H1 (cell line): ENCODE measurements around the gene ZNF175. TPM values are rescaled to one million over a fixed set of nuclear protein-coding genes. Genes with fewer than 3 reads are reported as not detected.

Source experiments
- CTCF ChIA-PET: fragments of 300-600 bp; sonication (Branson Sonifier 250); formaldehyde crosslinking; loops from one replicate; lab custom pipeline; 2021; ENCODE audit not compliant: partially characterized antibody; lab: Charles Lee
- POLR2A ChIA-PET: fragments of 300-600 bp; sonication (Branson Sonifier 250); formaldehyde crosslinking; loops from one replicate; lab custom pipeline; 2021; ENCODE audit warnings: inconsistent platforms; ENCODE audit not compliant: partially characterized antibody; lab: Charles Lee
- DNase-seq, 2 experiments: peaks; one replicate each; pipeline versions ENCODE4 v3.0.0 to v3.0.0-alpha.2; 2010 to 2022; ENCODE audit warnings: low spot score in 2 of 2, low read depth in 1 of 2, mixed read lengths in 1 of 2
- FAIRE-seq: peaks from 2 replicates; lab custom pipeline; 2011; peaks lifted over from hg19 to GRCh38; lab: Jason Lieb, UNC
- H2AFZ ChIP-seq: 2 replicates; pipeline ENCODE4 v1.8.1; 2012; ENCODE audit warnings: low read length, inconsistent platforms
- H2AK5ac ChIP-seq: 2 replicates; pipeline ENCODE4 v1.6.1; 2013; ENCODE audit warnings: low read depth, low read length
- H2BK120ac ChIP-seq: replicated peaks from 2 replicates; pipeline ENCODE3; 2013; ENCODE audit warnings: low read depth, low read length, inconsistent platforms
- H2BK12ac ChIP-seq: 2 replicates; pipeline ENCODE4 v1.6.1; 2013; ENCODE audit warnings: low read depth, low read length
- H2BK15ac ChIP-seq: 2 replicates; pipeline ENCODE4 v1.6.1; 2013; ENCODE audit warnings: low read length
- H2BK20ac ChIP-seq: 2 replicates; pipeline ENCODE4 v1.6.1; 2013; ENCODE audit warnings: low read length
- H2BK5ac ChIP-seq: 2 replicates; pipeline ENCODE4 v1.6.1; 2013; ENCODE audit warnings: low read depth, low read length
- H3K14ac ChIP-seq: 2 replicates; pipeline ENCODE4 v1.6.1; 2013; ENCODE audit warnings: inconsistent platforms; ENCODE audit not compliant: insufficient read length
- H3K18ac ChIP-seq: 2 replicates; pipeline ENCODE4 v1.6.1; 2013; ENCODE audit warnings: low read length; ENCODE audit errors: extremely low read depth
- H3K23ac ChIP-seq: 2 replicates; pipeline ENCODE4 v1.6.1; 2013; ENCODE audit warnings: inconsistent platforms; ENCODE audit not compliant: insufficient read length
- H3K23me2 ChIP-seq: 2 replicates; pipeline ENCODE4 v1.6.1; 2013; ENCODE audit warnings: low read depth, low read length
- H3K27ac ChIP-seq: 2 replicates; pipeline ENCODE4 v1.6.1; 2011; ENCODE audit warnings: low read depth, low read length, inconsistent platforms
- H3K27me3 ChIP-seq, 4 experiments: replicated peaks in 1 of 4; 1 replicate in 1 of 4; 2 replicates in 3 of 4; pipeline versions ENCODE4 v1.6.1 to v1.8.1; 2011 to 2013; ENCODE audit warnings: low read length in 3 of 4, mild to moderate bottlenecking in 3 of 4, inconsistent platforms in 2 of 4, mixed read lengths in 2 of 4, moderate library complexity in 1 of 4; ENCODE audit not compliant: control insufficient read depth in 3 of 4, insufficient read depth in 3 of 4; ENCODE audit errors: extremely low read depth in 1 of 4
- H3K36me3 ChIP-seq, 4 experiments: 2 replicates each; pipeline versions ENCODE4 v1.6.1 to v1.8.1; 2011 to 2013; ENCODE audit warnings: mild to moderate bottlenecking in 4 of 4, low read length in 3 of 4, moderate library complexity in 2 of 4, control low read depth in 1 of 4, inconsistent platforms in 1 of 4; ENCODE audit not compliant: insufficient read depth in 4 of 4, control insufficient read depth in 2 of 4
- H3K4ac ChIP-seq: replicated peaks from 2 replicates; pipeline ENCODE3; 2013; ENCODE audit warnings: low read length, low read depth, mixed read lengths, inconsistent platforms; ENCODE audit not compliant: insufficient read length
- H3K4me1 ChIP-seq, 4 experiments: replicated peaks in 1 of 4; 1 replicate in 1 of 4; 2 replicates in 3 of 4; pipeline versions ENCODE4 v1.6.1 to v1.8.1; 2011 to 2013; ENCODE audit warnings: low read length in 3 of 4, inconsistent platforms in 2 of 4, mixed read lengths in 1 of 4; ENCODE audit not compliant: insufficient read depth in 4 of 4, control insufficient read depth in 3 of 4
- H3K4me2 ChIP-seq, 2 experiments: 2 replicates each; pipeline versions ENCODE4 v1.6.1 to v1.8.1; 2011 to 2013; ENCODE audit warnings: low read depth in 2 of 2, low read length in 2 of 2, control low read depth in 1 of 2, inconsistent platforms in 1 of 2, mild to moderate bottlenecking in 1 of 2; ENCODE audit not compliant: insufficient read depth in 1 of 2
- H3K4me3 ChIP-seq, 4 experiments: fragments of 200-600, 300-600 bp in 1 of 4; sonication (generic), shearing (Covaris generic), sonication (Bioruptor Twin) in 1 of 4; 2 replicates each; pipeline versions ENCODE4 v1.5.1 to v1.8.1; 2011 to 2016; ENCODE audit warnings: low read length in 4 of 4, low read depth in 3 of 4, control low read depth in 2 of 4, inconsistent platforms in 2 of 4, mild to moderate bottlenecking in 2 of 4, mixed read lengths in 1 of 4, moderate library complexity in 1 of 4; ENCODE audit not compliant: insufficient read depth in 2 of 4; ENCODE audit errors: extremely low read depth in 1 of 4
- H3K56ac ChIP-seq: replicated peaks from 2 replicates; pipeline ENCODE3; 2013; ENCODE audit warnings: low read depth, mild to moderate bottlenecking, mixed read lengths, low read length, inconsistent platforms; ENCODE audit not compliant: insufficient read length
- H3K79me1 ChIP-seq: 2 replicates; pipeline ENCODE4 v1.6.1; 2013; ENCODE audit warnings: low read depth, low read length, control low read depth
- H3K79me2 ChIP-seq, 2 experiments: 2 replicates each; pipeline versions ENCODE4 v1.6.1 to v1.8.1; 2012 to 2013; ENCODE audit warnings: low read length in 2 of 2, mild to moderate bottlenecking in 2 of 2, inconsistent platforms in 1 of 2; ENCODE audit not compliant: insufficient read depth in 2 of 2, control insufficient read depth in 1 of 2
- H3K9ac ChIP-seq, 4 experiments: replicated peaks in 1 of 4; 1 replicate in 1 of 4; 2 replicates in 3 of 4; pipeline versions ENCODE4 v1.6.1 to v1.8.1; 2011 to 2013; ENCODE audit warnings: low read depth in 3 of 4, low read length in 3 of 4, control low read depth in 2 of 4, mild to moderate bottlenecking in 2 of 4, moderate library complexity in 2 of 4, inconsistent platforms in 1 of 4; ENCODE audit errors: extremely low read depth in 1 of 4
- H3K9me3 ChIP-seq, 2 experiments: 2 replicates each; pipeline versions ENCODE4 v1.6.1 to v1.8.1; 2012 to 2013; ENCODE audit warnings: mild to moderate bottlenecking in 2 of 2, moderate library complexity in 2 of 2, control low read depth in 1 of 2, inconsistent platforms in 1 of 2, low read depth in 1 of 2, low read length in 1 of 2, mixed read lengths in 1 of 2; ENCODE audit not compliant: insufficient read depth in 2 of 2
- H4K20me1 ChIP-seq, 2 experiments: replicated peaks in 1 of 2; 2 replicates each; pipeline versions ENCODE3 to v1.8.1; 2011 to 2013; ENCODE audit warnings: inconsistent platforms in 2 of 2, low read length in 2 of 2, mild to moderate bottlenecking in 1 of 2; ENCODE audit not compliant: insufficient read depth in 2 of 2, control insufficient read depth in 1 of 2
- H4K5ac ChIP-seq: 2 replicates; pipeline ENCODE4 v1.6.1; 2013; ENCODE audit warnings: low read length, low read depth, mixed read lengths, inconsistent platforms; ENCODE audit not compliant: insufficient read length
- H4K8ac ChIP-seq: 2 replicates; pipeline ENCODE4 v1.8.0; 2013; ENCODE audit warnings: mild to moderate bottlenecking, moderate library complexity, low read length, inconsistent platforms; ENCODE audit not compliant: insufficient read depth; ENCODE audit errors: extremely low read depth
- H4K91ac ChIP-seq: replicated peaks from 2 replicates; pipeline ENCODE3; 2013; ENCODE audit warnings: low read length, mixed read lengths, inconsistent platforms; ENCODE audit not compliant: insufficient read length
- ATF2 ChIP-seq: IDR thresholded peaks from 2 replicates; pipeline ENCODE4 v1.6.1; 2012; ENCODE audit warnings: low read length, inconsistent platforms
- CEBPB ChIP-seq: IDR thresholded peaks from 2 replicates; pipeline ENCODE4 v1.6.1; 2012; ENCODE audit warnings: low read depth, low read length
- HDAC2 ChIP-seq, 2 experiments: fragments of 300-600 bp in 1 of 2; sonication (generic) in 1 of 2; IDR thresholded peaks; 2 replicates each; pipeline ENCODE4 v1.6.1; 2011 to 2012; ENCODE audit warnings: low read depth in 2 of 2, low read length in 2 of 2, mild to moderate bottlenecking in 2 of 2, moderate library complexity in 2 of 2, borderline replicate concordance in 1 of 2, inconsistent platforms in 1 of 2
- KDM4A ChIP-seq: IDR thresholded peaks from one replicate; pipeline ENCODE4 v1.7.1; 2012; ENCODE audit warnings: low read depth, mild to moderate bottlenecking, moderate library complexity, low read length, inconsistent platforms; ENCODE audit not compliant: severe bottlenecking
- POLR2AphosphoS5 ChIP-seq: IDR thresholded peaks from 2 replicates; pipeline ENCODE4 v1.6.1; 2011; ENCODE audit warnings: low read depth, low read length
- RAD21 ChIP-seq, 2 experiments: IDR thresholded peaks in 1 of 2; conservative IDR thresholded peaks in 1 of 2; 2 replicates each; pipeline ENCODE4 v1.6.1; 2011; ENCODE audit warnings: low read depth in 2 of 2, low read length in 2 of 2, improper control_type of control experiment in 1 of 2, inconsistent platforms in 1 of 2, mild to moderate bottlenecking in 1 of 2, moderate library complexity in 1 of 2
- YY1 ChIP-seq: IDR thresholded peaks from 2 replicates; pipeline ENCODE4 v1.6.1; 2011; ENCODE audit warnings: low read depth, mild to moderate bottlenecking, low read length
- WGBS, 2 experiments: shearing (Covaris generic) in 1 of 2; methylation state at CpG; one replicate each; pipeline versions ENCODE4 v1.1.6 to v1.1.7; 2013 to 2015; ENCODE audit warnings: low lambda C conversion rate in 2 of 2, mixed read lengths in 2 of 2, inconsistent platforms in 1 of 2, low coverage in 1 of 2, missing lambda C conversion rate in 1 of 2; ENCODE audit not compliant: insufficient replicate concordance in 2 of 2, insufficient coverage in 1 of 2, insufficient read length in 1 of 2; ENCODE audit errors: extremely low coverage in 1 of 2, missing lambda C conversion rate in 1 of 2; 5-methylcytosine and 5-hydroxymethylcytosine counted together
- polyA plus RNA-seq, 7 experiments: library from polyadenylated mRNA; depleted of rRNA in 3 of 7; stranded (reverse) in 5 of 7; unstranded in 2 of 7; fragments of >200 nt in 5 of 7; fragments of 200-250 nt in 2 of 7; gene quantifications; 1 replicate in 5 of 7; 2 replicates in 1 of 7; 4 replicates in 1 of 7; pipeline versions ENCODE4 v1.2.1 to v1.2.3, GENCODE V29; 2011 to 2013; ENCODE audit warnings: missing spikeins in 2 of 7, mixed read lengths in 2 of 7
- total RNA-seq: library from RNA; stranded (reverse); fragmentation: NEBNext Ultra II Directional; extraction: Animal tissue kit (Norgen Biotek cat#: 25700); gene quantifications from 2 replicates; pipeline ENCODE4 v1.2.1, GENCODE V29; 2021

Gene ZNF175
- total and polyA plus RNA-seq, 2 of the 8 experiments (the other 6 are each of a cell fraction or from before 2014, with no cell fraction given): 1.7 to 11.1 TPM

GRCh38 chr19:51621178-51621577 lies 50.1 kb downstream of the ZNF175 start:
- Histone ChIP-seq H3K4ac (no peak overlapping the region), H3K18ac (no peak overlapping the region)
- 79% methylated on average over 2 of the region's 2 CpGs; no CpG with 5 or more reads in 1 of the 2 experiments for WGBS, 2 experiments
- no peak for TF ChIP-seq POLR2AphosphoS5
- TF ChIP-seq RAD21 (IDR thresholded peaks at IDR 0.05 in 1 of 2, conservative IDR thresholded peaks at IDR 0.05 in 1 of 2; ENCODE audit: low read depth in 2 of 2, low read length in 2 of 2): no peak
- no peak for TF ChIP-seq YY1
- TF ChIP-seq KDM4A: no peak
- no peak for TF ChIP-seq ATF2
- TF ChIP-seq HDAC2 (IDR thresholded peaks at IDR 0.05; ENCODE audit: borderline replicate concordance in 1 of 2, low read depth in 2 of 2, low read length in 2 of 2): no peak
- no peak for TF ChIP-seq CEBPB

More at GRCh38 chr19:51621178-51621577, 50.1 kb downstream of the ZNF175 start:
- no peaks in the 10 kb centered on the region for H3K4me1 ChIP-seq
- POLR2A ChIA-PET: no interaction called here
- no peak overlapping the region for H3K56ac ChIP-seq
- H3K79me1 ChIP-seq: no peaks in the 10 kb centered on the region
- FAIRE-seq (no peak), DNase-seq (no peak)
- no peak overlapping the region for H2BK120ac ChIP-seq
- H3K9ac ChIP-seq: no peak overlapping the region
- H4K20me1 ChIP-seq: no peaks in the 10 kb centered on the region
- H3K23me2 ChIP-seq: no peaks in the 10 kb centered on the region
- no peaks in the 10 kb centered on the region for H3K36me3 ChIP-seq
- no peak overlapping the region for H4K8ac ChIP-seq
- H2BK5ac ChIP-seq: no peak overlapping the region
- H3K23ac ChIP-seq: no peak overlapping the region
- H2BK12ac ChIP-seq: no peak overlapping the region
- H3K79me2 ChIP-seq: no peaks in the 10 kb centered on the region
- H3K9me3 ChIP-seq: peaks cover 39 to 56% of the 10 kb centered on the region in 2 experiments
- H3K4me2 ChIP-seq: no peak overlapping the region
- H3K27me3 ChIP-seq: no peaks in the 10 kb centered on the region
- H2BK15ac ChIP-seq: no peak overlapping the region
- no peak overlapping the region for H2AFZ ChIP-seq
- H4K5ac ChIP-seq: no peak overlapping the region
- H2AK5ac ChIP-seq: no peak overlapping the region
- CTCF ChIA-PET: interaction anchor here (0.7 to 1.0 kb wide), 3 partner anchors 13 to 140 kb away, joined by 3 read pairs; partner anchors contain the start of gene FPR2
- H2BK20ac ChIP-seq: no peak overlapping the region
- H3K4me3 ChIP-seq: no peak overlapping the region
- no peak overlapping the region for H4K91ac ChIP-seq
- no peak overlapping the region for H3K14ac ChIP-seq
- no peak overlapping the region for H3K27ac ChIP-seq
